Activated naive CD4-positive, alpha-beta T cell treated with anti-CD3 and anti-CD28 coated beads, Interleukin-2, amount 50 U/mL, for 16 hours (primary cell): Measurements from ENCODE around the gene SCAP.
"Not testable (repeated sequence)": the region's sequence is repeated elsewhere in the genome, so short reads cannot be mapped to it uniquely, and the experiment has no call there.

ENCODE experiments used
- DNase-seq: peaks from one replicate; pipeline ENCODE4 v3.0.0-alpha.2; 2020

SCAP gene

GRCh38 chr3:47475570-47476329 is at the start of gene SCAP:
Gene SCAP, minus strand, starts transcription at chr3:47475941. Its CDS starts 32,948 bp downstream, at chr3:47442993.
- peak; percentile 94 for DNase-seq

DNA sequence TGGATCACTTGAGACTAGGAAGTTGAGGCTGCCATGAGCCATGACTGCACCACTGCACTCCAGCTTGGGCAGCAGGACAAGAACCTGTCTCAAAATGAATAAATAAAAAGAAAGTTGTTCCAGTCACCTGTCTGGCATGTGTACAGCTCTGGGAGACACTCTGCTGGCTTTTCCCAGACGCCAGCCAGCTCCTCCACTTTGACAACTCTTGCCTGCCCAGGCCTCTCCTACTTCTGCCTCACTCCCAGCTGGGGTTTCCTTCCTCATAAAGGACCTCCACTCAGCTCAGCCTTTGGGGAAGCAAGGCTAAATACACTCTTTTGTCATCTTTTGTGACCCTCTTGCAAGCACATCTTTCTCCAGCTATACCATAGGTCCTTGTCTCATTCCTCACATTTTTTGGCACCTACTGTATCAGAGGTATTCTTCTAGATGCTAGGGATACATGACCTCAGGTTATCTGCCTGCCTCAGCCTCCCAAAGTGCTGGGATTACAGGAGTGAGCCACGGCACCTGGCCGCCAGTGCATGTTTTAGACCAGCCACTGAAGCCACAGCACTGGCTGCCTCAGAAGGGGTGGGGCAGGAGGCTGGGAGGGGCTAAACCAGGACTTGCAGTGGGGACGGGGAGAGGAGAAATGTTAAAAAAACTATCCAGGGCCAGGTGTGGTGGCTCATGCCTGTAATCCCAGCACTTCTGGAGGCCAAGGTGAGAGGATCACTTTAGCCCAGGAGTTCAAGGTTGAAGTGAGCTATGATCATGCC is 47.8 kb upstream of the SCAP start:
- DNase-seq: no peak

DNA sequence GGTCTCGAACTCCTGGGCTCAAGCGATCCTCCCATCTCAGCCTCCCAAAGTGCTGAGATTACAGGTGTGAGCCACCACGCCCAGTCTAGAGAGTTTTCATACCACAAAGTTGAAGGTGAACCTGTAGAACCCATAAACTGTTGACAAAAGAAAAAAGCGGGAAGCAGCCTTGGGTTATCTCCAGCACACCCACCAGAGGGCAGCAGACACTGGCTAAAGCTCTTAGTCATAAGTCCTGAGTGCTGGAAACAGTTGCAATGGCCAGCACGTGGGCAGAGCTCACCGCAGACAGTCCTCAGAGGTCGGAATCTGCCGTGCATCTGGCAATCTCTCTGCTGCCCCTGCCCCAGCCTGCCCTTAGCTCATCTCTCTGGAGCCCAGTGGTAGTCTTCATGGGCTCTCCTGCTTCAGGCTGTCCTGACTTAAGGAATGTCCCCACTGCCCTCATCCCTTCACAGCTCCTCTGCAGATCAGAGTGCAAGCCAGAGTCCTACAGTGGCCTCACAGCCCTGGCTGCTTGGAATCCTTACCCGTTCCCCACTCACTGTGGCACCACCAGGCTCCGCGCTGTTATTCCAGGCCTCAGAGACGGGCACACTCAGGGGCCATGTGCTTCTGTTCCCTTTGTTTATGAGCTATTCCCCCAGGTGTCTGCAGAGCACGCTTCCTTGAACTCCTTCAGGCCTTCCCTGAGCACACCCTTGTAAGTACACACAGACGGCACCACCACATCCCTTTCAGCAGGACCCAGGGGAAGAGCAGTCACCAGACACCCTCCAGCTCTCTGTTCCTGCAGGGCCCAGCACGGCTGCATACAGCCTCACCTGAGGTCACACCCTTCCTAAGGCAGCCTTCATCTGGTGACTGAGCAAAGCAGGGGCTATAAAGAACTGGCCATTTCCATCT is 46.6 kb upstream of the SCAP start:
- peak; percentile 72 for DNase-seq

- DNase-seq: no peak
Observed at GRCh38 chr3:47520756-47521155, 45.0 kb upstream of the SCAP start.

DNA sequence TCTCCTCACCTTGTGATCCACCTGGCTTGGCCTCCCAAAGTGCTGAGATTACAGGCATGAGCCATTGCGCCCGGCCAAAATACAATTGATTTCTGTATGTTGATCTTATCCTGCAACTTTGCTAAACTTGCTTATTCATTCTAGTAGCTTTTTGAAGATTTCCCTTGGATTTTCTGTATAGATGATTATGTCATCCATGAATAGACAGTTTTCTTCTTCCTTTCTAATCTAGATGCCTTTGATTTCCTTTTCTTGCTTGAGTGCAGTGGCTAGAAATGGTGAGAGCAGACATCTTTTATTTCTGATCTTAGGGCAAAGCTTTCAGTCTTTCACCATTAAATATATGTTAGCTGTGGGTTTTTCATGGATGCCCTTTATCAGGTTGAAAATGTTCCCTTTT is 42.2 kb upstream of the SCAP start:
- DNase-seq: no peak

DNA sequence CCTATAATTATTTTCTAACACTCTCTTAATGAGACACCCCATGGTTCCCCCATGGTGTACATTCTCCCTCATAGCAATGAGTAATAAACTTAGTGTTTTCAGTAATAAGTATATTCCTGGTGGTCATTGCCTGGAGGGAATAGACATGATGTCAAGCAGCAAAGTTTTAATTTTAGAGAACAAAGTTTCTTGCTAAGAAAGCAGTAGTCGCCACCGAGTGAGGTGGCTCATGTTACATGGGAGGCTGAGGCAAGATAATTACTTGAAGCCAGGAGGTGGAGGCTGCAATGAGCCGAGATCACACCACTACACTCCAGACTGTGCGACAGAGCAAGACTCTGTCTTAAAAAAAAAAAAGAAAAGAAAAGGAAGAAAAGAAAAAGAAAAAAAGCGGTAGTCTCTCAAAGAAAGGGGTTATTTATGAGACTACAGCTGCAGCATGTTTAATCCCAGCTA is 40.2 kb upstream of the SCAP start:
- DNase-seq: no peak

- no peak for DNase-seq
Observed at GRCh38 chr3:47515100-47515499, 39.4 kb upstream of the SCAP start.

DNA sequence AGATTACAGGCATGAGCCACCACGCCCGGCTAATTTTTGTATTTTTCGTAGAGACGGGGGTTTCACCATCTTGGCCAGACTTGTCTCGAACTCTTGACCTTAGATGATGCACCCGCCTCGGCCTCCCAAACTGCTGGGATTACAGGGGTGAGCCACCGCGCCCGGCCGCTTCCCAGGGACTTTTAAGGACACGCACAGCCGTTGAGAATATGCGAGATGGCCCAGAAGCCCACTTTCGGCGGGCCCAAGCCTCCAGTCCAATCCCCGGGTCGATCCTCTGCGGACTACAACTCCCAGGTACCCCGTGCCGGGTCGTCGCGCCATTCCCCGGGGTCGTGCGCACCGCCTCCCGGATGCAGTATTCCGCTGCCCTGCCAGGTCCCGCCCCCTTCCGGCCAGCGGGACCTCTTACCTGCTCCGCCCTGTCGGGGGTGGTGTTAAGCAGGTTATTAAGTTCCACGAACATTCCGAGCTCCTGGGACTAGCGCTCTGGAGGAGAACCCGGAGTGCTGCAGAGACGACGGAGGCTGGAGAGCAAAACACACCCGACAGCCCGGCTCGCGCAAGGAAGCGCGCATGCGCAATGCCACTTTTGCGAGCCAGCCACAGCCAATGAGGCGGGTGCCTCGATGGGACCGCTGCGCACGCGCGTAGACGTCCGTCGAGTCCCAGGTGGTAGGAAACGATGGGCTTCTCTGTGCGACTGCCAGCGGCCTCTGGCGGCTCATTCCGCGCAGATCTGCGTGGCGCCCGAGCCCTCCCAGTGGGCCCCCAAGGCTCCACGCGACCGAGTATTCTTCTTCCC is 37.6 kb upstream of the SCAP start, which contains the start of gene ELP6:
Gene ELP6 (minus strand): TSS at position 588 of the 805 bp plus-strand sequence. CDS start 122 bp downstream, at position 466.
- DNase-seq: peak; percentile 97

DNA sequence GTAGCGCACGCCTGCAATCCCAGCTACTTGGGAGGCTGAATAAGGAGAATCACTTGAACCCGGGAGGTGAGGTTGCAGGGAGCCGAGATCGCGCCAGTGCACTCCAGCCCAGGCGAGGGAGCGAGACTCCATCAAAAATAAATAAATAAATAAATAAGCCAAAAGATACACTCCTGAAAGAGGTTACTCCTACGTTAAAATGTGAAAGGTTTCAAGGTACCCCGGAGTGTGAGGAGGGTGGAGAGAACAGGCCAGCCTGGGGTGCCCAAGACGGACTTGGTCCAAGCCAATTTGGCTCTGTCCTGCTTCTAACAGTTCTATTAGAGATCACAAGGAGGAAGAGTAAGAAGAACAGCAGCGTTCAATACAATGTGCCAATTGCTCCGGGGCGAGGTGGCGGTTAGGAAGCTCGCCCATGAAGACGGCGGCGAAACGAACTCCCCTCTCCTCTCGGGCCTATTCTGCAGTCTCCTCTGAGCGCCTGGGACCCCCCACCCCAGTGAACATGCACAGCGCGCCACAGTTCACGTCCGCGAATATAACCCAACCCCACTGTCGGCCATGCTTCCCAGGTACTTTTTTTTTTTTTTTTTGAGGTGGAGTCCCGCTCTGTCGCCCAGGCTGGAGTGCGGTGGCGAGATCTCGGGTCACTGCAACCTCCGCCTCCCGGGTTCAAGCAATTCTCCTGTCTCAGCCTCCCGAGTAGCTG is 36.8 kb upstream of the SCAP start:
- peak; percentile 38 for DNase-seq

- not testable (repeated sequence) for DNase-seq
Observed at GRCh38 chr3:47505267-47505666, 29.5 kb upstream of the SCAP start.

DNA sequence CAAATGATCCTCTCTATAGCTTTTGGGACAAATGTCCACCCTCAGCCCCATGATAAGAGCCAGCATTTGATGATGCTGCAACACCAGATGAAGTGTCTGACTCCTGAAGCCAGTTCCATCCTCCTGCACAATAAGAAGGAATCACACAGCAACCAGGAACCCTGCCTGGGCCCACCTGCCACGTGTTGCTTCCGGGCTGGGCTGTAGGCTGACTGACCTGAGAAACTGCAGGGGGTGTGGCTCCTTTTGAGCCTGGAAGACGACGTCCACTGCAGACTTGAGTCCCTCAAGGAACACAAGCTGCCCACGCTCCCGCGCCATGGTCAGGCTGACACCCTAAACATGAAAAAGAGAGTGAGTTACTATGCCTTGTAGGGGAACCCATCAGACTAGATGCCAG is 28.4 kb upstream of the SCAP start:
- DNase-seq: no peak

GRCh38 chr3:47503033-47503432 is 27.3 kb upstream of the SCAP start:
- no peak for DNase-seq

DNA sequence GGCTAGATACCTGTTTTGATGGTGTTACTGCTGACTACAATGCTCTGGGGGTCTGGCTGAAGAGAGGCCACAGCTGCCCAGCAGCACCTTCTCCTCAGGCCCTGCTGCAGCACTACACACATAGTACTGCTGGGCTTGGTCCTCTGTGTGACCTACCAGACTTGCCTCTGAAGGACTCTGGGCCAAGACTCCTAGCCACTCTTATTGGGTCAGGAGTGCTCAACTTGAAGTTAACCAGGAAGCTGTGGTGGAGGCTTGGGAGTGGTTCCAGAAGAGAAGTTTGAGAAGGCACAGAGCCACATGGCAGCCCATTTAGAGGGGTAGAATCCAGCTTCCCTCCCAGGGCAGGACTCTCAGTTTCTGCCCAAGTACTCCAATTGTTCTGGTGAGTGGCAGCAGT is 21.2 kb upstream of the SCAP start:
- DNase-seq: no peak

- no peak for DNase-seq
Observed at GRCh38 chr3:47495886-47496285, 20.1 kb upstream of the SCAP start.

- no peak for DNase-seq
Observed at GRCh38 chr3:47495111-47495510, 19.4 kb upstream of the SCAP start.

DNA sequence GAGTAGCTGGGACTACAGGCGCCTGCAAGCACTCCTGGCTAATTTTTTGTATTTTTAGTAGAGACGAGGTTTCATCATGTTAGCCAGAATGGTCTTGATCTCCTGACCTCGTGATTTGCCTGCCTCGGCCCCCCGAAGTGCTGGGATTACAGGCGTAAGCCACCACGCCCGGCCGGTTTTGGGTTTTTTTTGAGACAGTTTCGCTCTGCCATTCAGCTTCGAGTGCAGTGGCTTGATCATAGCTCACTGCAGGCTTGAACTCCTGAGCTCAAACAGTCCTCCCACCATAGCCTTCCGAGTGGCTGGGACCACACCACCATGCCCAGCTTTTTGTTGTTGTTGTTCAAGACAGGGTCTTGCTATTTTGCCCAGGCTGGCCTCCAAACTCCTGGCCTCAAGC is 16.0 kb upstream of the SCAP start:
- no peak for DNase-seq

- DNase-seq: no peak
Observed at GRCh38 chr3:47491186-47491585, 15.4 kb upstream of the SCAP start.

GRCh38 chr3:47487265-47487664 is 11.5 kb upstream of the SCAP start:
- no peak for DNase-seq

DNA sequence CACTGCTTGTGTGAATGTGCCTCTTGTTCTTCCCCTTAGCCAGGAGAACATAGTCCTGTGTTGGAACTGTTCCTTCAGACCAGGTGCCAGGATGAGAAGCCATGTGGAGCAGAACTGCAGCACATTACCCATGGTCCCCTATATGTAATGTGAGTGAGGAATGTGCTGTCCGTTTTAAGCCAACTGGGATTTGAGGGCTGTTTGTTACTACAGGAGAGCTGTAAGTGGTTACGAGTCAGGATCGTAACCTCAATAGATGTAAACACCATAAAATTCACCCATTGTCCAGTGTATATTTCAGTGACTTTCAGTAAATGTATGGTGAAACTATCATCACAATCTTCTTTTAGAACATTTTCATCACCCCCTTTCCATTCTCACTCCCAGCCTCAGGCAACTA is 10.1 kb upstream of the SCAP start:
- no peak for DNase-seq

DNA sequence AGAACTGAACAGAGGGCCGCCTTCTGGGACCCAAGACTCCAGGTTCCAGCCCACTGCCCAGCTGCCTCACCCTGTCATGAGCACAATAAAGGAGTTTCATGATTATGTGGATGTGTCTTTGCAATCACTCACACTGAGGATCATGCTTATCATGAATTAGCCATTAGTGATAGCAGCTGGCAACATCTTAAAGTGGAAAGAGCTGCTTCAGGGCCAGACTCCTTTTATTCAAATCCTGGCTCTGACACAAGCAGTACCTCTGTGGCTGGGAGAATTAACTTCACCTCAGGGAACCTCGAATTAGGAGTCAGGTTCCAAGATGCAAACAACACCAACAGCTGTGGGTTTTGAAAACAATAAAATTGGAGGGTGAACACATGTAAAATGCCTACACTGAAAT is 6.6 kb upstream of the SCAP start:
- no peak for DNase-seq

DNA sequence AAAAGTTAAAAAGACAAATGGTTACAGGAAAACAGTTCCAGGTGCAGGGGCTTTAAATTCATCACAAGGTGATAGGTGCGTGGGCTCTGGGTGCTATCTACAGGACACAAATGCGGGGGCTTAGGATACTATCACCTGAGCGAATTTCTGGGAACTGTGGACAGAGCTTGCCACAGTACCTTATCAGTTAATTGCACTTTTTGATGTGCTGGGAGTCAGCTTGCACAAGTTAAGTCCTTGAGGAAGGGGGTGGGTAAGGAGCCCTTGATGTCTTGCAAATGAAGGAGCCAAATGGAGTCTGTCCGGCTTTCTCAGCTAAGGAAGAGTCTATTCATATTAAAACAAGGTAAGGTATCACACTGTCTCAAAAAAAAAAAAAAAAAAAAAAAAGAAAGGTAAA is 6.0 kb upstream of the SCAP start:
- not testable (repeated sequence) for DNase-seq

DNA sequence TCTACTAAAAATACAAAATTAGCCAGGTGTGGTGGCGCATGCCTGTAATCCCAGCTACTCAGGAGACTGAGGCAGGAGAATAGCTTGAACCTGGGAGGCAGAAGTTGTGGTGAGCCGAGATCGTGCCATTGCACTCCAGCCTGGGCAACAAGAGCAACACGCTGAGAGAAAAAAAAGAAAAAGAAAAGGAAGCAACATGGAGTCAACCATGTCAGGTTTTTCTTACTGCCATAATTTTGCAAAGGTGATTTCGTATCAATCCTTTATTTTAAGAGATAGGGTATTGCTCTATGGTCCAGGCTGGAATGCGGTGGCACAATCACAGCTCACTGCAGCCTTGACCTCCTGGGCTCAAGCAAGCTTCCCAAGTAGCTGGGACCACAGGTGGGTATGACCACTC is 4.5 kb upstream of the SCAP start:
- DNase-seq: not testable (repeated sequence)
